Epithelial cell of esophagus (primary cell): ENCODE results near the gene TMEM117.

Experiments used
- DNase-seq: peaks from one replicate; pipeline ENCODE4 v3.0.0; 2010; ENCODE audit warnings: low read depth
- H3K4me3 ChIP-seq: 2 replicates; pipeline ENCODE4 v1.5.1; 2011; ENCODE audit warnings: mild to moderate bottlenecking, low read length, control low read depth
- CTCF ChIP-seq: IDR thresholded peaks from 2 replicates; pipeline ENCODE4 v1.5.1; 2011; ENCODE audit warnings: low read depth, mild to moderate bottlenecking, low read length, control low read depth, inconsistent platforms; ENCODE audit not compliant: insufficient read depth; ENCODE audit errors: missing control alignments

TMEM117 gene

GRCh38 chr12:44342371-44342770 lies 506.5 kb downstream of the TMEM117 start:
- TF ChIP-seq CTCF, result no peak
- no peak overlapping the region for H3K4me3 ChIP-seq
- DNase-seq, result no peak

GRCh38 chr12:44347145-44347544 lies 511.3 kb downstream of the TMEM117 start:
- H3K4me3 ChIP-seq, result no peak overlapping the region
- no peak for DNase-seq
- TF ChIP-seq CTCF, result no peak

- no peak overlapping the region for H3K4me3 ChIP-seq
- no peak for DNase-seq
- TF ChIP-seq CTCF, result no peak
These were observed 521.6 kb downstream of the TMEM117 start for GRCh38 chr12:44357494-44357893.

- no peak overlapping the region for H3K4me3 ChIP-seq
- no peak for TF ChIP-seq CTCF
- no peak for DNase-seq
These were observed 522.8 kb downstream of the TMEM117 start for GRCh38 chr12:44358636-44359035.

GRCh38 chr12:44362947-44363346 lies 527.1 kb downstream of the TMEM117 start:
- no peak for TF ChIP-seq CTCF
- DNase-seq, result no peak

GRCh38 chr12:44367136-44367535 lies 531.3 kb downstream of the TMEM117 start:
- no peak for TF ChIP-seq CTCF
- DNase-seq, result no peak
- no peak overlapping the region for H3K4me3 ChIP-seq

More at GRCh38 chr12:44362947-44363346, 527.1 kb downstream of the TMEM117 start:
- no peak overlapping the region for H3K4me3 ChIP-seq

GRCh38 chr12:44367916-44368315 lies 532.0 kb downstream of the TMEM117 start:
- DNase-seq, result no peak
- H3K4me3 ChIP-seq, result no peak overlapping the region
- TF ChIP-seq CTCF, result no peak
